HG02623 (cell line): Measurements from ENCODE around the gene CBX7.

ENCODE experiments used
- ATAC-seq: cut with Tn5 transposase; IDR thresholded peaks from one replicate; pipeline ENCODE4 v1.9.1; 2021; ENCODE audit warnings: moderate library complexity; ENCODE audit not compliant: unreplicated experiment

Gene CBX7

GRCh38 chr22:39094717-39095389, 57.6 kb downstream of the CBX7 start:
- ATAC-seq: no peak

GRCh38 chr22:39092111-39092862, 60.2 kb downstream of the CBX7 start:
- no peak for ATAC-seq

GRCh38 chr22:39091126-39092081, 61.1 kb downstream of the CBX7 start:
- ATAC-seq: no peak

- no peak for ATAC-seq
Measured at GRCh38 chr22:39090426-39091064, 61.9 kb downstream of the CBX7 start.

- no peak for ATAC-seq
Measured at GRCh38 chr22:39089928-39090327, 62.6 kb downstream of the CBX7 start.

GRCh38 chr22:39088685-39089032, 63.8 kb downstream of the CBX7 start:
- ATAC-seq: no peak

- no peak for ATAC-seq
Measured at GRCh38 chr22:39087881-39088684, 64.4 kb downstream of the CBX7 start.

GRCh38 chr22:39087098-39087497, 65.4 kb downstream of the CBX7 start:
- no peak for ATAC-seq

GRCh38 chr22:39084666-39085065, 67.8 kb downstream of the CBX7 start:
- no peak for ATAC-seq

- no peak for ATAC-seq
Measured at GRCh38 chr22:39083212-39084165, 69.0 kb downstream of the CBX7 start.

- no peak for ATAC-seq
Measured at GRCh38 chr22:39081598-39081997, 70.9 kb downstream of the CBX7 start.

GRCh38 chr22:39081016-39081415, 71.5 kb downstream of the CBX7 start:
- no peak for ATAC-seq
